AG04450 (cell line): ENCODE results near the gene SMIM45.
"Not testable (repeated sequence)": the region's sequence is repeated elsewhere in the genome, so short reads cannot be mapped to it uniquely, and the experiment has no call there.

Experiments
- CTCF ChIA-PET: fragments of 300-600, 350-600 bp; formaldehyde crosslinking; extraction: SDS; loops from one replicate; lab custom pipeline; 2022; ENCODE audit warnings: antibody characterized with exemption, inconsistent platforms; lab: Charles Lee
- POLR2A ChIA-PET: fragments of 350-600 bp; formaldehyde crosslinking; extraction: SDS; loops from one replicate; lab custom pipeline; 2021; ENCODE audit warnings: antibody characterized with exemption, inconsistent platforms; lab: Yijun Ruan, JAX
- DNase-seq: peaks from one replicate; pipeline ENCODE4 v3.0.0-alpha.2; 2011; ENCODE audit warnings: low read depth, low spot score
- H3K27ac ChIP-seq: one replicate; pipeline ENCODE4 v1.5.1; 2012; ENCODE audit warnings: low read depth, low read length, control low read depth
- H3K27me3 ChIP-seq: one replicate; pipeline ENCODE4 v1.6.0; 2012; ENCODE audit warnings: low read length; ENCODE audit not compliant: control insufficient read depth, insufficient read depth
- H3K4me3 ChIP-seq: 2 replicates; pipeline ENCODE4 v1.5.1; 2011; ENCODE audit warnings: mild to moderate bottlenecking, low read depth, low read length, control low read depth
- H3K9me3 ChIP-seq: 2 replicates; pipeline ENCODE4 v1.5.1; 2012; ENCODE audit warnings: low read length; ENCODE audit not compliant: control insufficient read depth, insufficient read depth
- TF ChIP-seq, protein P1 (sequence below): IDR thresholded peaks from 2 replicates; pipeline ENCODE4 v1.5.1; 2011; ENCODE audit warnings: low read depth, low read length, control low read depth, inconsistent platforms

The SMIM45 gene

DNA sequence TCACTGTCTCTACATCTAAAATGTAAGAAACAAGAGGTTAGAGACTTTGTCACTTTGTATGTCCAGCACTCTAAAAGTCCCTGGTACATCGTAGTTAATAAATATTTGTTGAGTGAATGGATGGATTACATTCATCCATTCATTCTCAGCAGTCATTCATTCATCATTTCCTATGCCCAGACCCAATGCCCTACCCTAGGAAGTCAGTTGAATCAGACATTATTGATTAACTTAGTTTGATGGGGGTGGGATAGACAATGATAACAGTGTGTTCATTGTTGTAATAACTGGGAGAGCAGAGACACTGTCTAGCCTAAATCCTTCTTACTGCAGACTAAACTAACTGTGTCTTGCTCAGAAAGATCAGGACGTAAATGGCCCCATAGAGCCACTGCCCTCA is 3.8 kb upstream of the SMIM45 start:
- ChIA-PET CTCF (interaction anchor here (0.9 kb wide), 1 partner anchor 201 kb away, joined by 14 read pairs; no protein-coding TSS in a partner anchor), POLR2A (no interaction called here)
- TF ChIP-seq, protein P1, sequence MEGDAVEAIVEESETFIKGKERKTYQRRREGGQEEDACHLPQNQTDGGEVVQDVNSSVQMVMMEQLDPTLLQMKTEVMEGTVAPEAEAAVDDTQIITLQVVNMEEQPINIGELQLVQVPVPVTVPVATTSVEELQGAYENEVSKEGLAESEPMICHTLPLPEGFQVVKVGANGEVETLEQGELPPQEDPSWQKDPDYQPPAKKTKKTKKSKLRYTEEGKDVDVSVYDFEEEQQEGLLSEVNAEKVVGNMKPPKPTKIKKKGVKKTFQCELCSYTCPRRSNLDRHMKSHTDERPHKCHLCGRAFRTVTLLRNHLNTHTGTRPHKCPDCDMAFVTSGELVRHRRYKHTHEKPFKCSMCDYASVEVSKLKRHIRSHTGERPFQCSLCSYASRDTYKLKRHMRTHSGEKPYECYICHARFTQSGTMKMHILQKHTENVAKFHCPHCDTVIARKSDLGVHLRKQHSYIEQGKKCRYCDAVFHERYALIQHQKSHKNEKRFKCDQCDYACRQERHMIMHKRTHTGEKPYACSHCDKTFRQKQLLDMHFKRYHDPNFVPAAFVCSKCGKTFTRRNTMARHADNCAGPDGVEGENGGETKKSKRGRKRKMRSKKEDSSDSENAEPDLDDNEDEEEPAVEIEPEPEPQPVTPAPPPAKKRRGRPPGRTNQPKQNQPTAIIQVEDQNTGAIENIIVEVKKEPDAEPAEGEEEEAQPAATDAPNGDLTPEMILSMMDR = no peak
- Histone ChIP-seq H3K27me3 (no peaks in the 10 kb centered on the region), H3K4me3 (no peak overlapping the region), H3K9me3 (no peaks in the 10 kb centered on the region), H3K27ac (no peak overlapping the region)
- DNase-seq = no peak

DNA sequence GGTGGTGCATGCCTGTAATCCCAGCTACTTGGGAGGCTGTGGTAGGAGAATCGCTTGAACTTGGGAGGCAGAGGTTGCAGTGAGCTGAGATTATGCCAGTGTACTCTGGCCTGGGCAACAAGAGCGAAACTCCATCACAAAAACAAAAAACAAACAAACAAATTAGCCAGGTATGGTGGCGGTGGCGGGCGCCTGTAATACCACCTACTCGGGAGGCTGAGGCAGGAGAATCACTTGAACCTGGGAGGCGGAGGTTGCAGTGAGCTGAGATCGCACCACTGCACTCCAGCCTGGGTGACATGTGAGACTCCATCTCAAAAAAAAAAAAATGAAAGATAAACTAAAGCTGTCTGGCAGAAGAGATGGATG is 3.0 kb upstream of the SMIM45 start:
- DNase-seq, POLR2A ChIA-PET, H3K27me3 ChIP-seq, H3K4me3 ChIP-seq, H3K27ac ChIP-seq, H3K9me3 ChIP-seq: not testable (repeated sequence)
- CTCF ChIA-PET = interaction anchor here (1.3 kb wide), 1 partner anchor 252 kb away, joined by 7 read pairs; no protein-coding TSS in a partner anchor

DNA sequence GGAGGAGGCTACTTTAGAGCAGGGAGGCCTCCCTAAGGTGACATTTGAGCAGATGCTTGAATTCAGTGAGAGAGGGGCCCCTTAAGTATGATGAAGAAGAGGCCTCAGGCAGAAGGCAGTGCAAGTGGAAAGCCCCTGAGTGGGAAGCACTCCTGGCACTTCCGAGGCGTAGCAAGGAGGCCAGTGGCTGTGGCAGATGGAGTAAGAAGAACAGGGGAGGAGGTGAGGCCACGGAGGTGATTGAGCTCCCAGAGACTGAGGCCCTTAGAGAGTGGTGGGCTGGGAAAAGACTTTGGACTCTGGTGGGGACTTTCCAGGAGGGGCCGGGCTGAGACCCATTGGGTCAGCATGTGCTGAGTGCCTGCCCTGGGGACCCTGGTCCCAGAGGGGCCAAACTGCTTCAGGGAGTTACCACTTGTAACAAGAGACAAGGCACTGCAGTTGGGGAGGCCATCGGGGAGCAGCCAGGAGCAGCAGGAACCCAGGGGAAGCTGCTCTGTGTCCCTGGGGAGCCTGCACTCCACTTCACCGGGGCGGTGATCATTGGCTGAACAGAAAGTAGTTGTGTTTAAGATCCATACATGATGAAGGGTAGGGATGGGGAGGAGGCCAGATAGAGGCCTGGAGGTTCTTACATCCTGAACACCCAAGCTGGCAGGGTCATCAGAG is 2.5 kb upstream of the SMIM45 start:
- no peaks in the 10 kb centered on the region for H3K9me3 ChIP-seq
- no peak overlapping the region for H3K27ac ChIP-seq
- no peaks in the 10 kb centered on the region for H3K27me3 ChIP-seq
- ChIA-PET CTCF (interaction anchor here (1.1 to 1.3 kb wide), 2 partner anchors 203 to 252 kb away, joined by 6 to 7 read pairs; no protein-coding TSS in a partner anchor), POLR2A (no interaction called here)
- DNase-seq = no peak
- TF ChIP-seq, protein P1 = no peak
- no peak overlapping the region for H3K4me3 ChIP-seq

DNA sequence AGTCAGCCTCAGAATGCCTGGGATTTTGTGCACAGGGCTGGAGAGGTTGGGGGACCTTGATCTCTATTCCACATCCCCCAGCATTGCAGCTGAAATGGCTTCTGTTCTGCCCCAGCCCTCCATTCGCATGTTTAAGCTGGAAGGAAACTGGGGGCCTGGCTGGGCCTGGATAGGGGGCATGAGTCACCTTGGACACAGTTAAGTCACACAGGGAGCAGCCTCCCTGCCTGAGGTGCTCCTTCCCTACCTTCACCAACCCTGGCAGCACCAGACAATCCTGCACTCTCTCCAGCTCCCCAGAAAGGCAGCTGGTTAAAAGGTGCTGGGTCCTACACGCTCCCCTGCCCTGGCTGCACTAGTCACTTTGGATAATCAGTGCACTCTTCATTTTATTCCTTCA is 763 bp downstream of the SMIM45 start:
- ChIA-PET CTCF (interaction anchor here (0.9 to 1.4 kb wide), 2 partner anchors 206 to 255 kb away, joined by 3 to 4 read pairs; no protein-coding TSS in a partner anchor), POLR2A (no interaction called here)
- Histone ChIP-seq H3K27me3 (no peaks in the 10 kb centered on the region), H3K4me3 (no peak overlapping the region), H3K27ac (no peak overlapping the region), H3K9me3 (no peaks in the 10 kb centered on the region)
- TF ChIP-seq, protein P1 = no peak
- DNase-seq = no peak

DNA sequence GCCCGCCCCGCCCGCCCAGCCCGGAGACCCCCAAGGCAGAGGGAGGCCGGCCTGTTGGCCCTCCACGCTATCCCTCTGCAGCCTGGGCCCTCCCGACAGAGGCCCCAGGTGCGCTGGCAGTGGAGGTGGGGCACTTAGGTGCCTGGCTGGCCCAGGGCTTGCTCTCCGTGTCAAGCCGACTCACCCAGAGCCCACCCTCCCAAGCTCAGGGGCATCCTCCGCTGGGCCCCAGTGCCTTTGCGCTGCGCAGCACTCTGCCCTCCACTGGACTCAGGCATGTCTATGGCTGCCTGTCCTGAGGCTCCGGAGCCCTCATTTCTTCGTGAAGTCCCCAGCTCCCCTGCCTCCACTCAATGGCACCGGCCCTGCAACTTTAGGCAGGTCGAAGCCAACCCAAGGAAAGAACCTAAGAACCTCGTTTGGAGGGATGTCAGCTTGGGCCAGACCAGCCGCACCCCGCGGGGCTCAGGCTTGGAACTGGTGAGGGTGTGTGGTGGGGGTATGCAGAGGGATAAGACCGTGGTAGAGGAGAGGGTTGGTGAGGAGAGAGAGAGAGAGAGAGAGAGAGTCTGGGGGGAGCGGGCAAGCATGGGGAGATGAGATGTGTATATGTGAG is 6.1 kb downstream of the SMIM45 start:
- no peak for DNase-seq
- POLR2A ChIA-PET = no interaction called here
- CTCF ChIA-PET = interaction anchor here (0.6 to 1.9 kb wide), 4 partner anchors 9 to 260 kb away, joined by 3 to 11 read pairs (median 3); partner anchors contain the start of gene CENPM
- Histone ChIP-seq H3K9me3 (no peaks in the 10 kb centered on the region; the same call in 1 of the 2 replicates), H3K27ac (no peak overlapping the region), H3K27me3 (peaks cover 7% of the 10 kb centered on the region), H3K4me3 (no peak overlapping the region)
- TF ChIP-seq, protein P1 = no peak
